ENCODE measurements around the gene PRRX2. TPM values are rescaled to one million over a fixed set of nuclear protein-coding genes. Genes with fewer than 3 reads are reported as not detected.

The PRRX2 gene
- total and polyA plus RNA-seq, 2 donors (not counting 1 experiment from before 2014, with no cell fraction given): not detected

DNA sequence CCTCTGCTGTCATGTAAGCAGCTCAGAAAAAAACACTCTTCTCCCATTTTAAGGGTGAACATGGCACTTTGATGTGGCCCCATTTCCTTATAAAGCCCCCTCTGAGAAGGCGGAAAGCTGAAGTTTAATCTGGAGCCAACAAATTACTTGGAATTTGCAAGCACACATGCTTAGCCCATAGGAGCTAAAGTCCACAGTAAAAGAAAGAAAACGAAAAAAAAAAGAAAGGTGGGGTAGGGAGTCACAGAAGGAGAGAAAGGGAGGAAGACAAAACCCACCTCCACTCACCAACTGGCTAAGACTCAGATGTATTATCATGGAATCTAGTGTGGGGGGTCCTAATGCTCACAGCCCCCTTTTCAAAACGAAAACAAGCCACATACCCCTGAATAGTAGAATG is 30.4 kb downstream of the PRRX2 start:
- H3K27me3 ChIP-seq (replicated peaks in 1 of 4; ENCODE audit: control extremely low read depth in 1 of 4, control insufficient read depth in 3 of 4, insufficient read depth in 4 of 4, low read length in 3 of 4): peaks cover 0 to 40% (median 9%) of the 10 kb centered on the region in 4 experiments
- H3K9ac ChIP-seq (ENCODE audit: low read length): no peak overlapping the region
- H3K4me1 Mint-ChIP-seq: peaks cover 2% of the 10 kb centered on the region
- no peaks in the 10 kb centered on the region for H3K9me3 ChIP-seq (ENCODE audit: control extremely low read depth in 1 of 3, control insufficient read depth in 2 of 3, insufficient read depth in 1 of 3, low read length in 2 of 3)
- ChIA-PET CTCF (interaction anchor here (0.9 kb wide), 1 partner anchor 41 kb away, joined by 3 read pairs; no protein-coding TSS in a partner anchor), POLR2A (no interaction called here)
- no peak overlapping the region for H3K4me3 ChIP-seq (ENCODE audit: control extremely low read depth in 1 of 5, extremely low read depth in 1 of 5, insufficient read depth in 1 of 5, low read depth in 2 of 5, low read length in 4 of 5)
- H2AFZ ChIP-seq (ENCODE audit: insufficient read depth, low read depth, low read length, poor library complexity, severe bottlenecking): no peak overlapping the region
- peaks cover 32% of the 10 kb centered on the region for H3K27me3 Mint-ChIP-seq
- no peaks in the 10 kb centered on the region for H3K36me3 ChIP-seq (replicated peaks in 1 of 2; ENCODE audit: control extremely low read depth in 1 of 2, control insufficient read depth in 1 of 2, extremely low read depth in 1 of 2, insufficient read depth in 2 of 2, low read length in 1 of 2)
- H3K4me2 ChIP-seq (replicated peaks; ENCODE audit: low read depth, low read length, poor library complexity, severe bottlenecking): no peak overlapping the region
- intact Hi-C loops (cut with micrococcal nuclease): no loop called here
- no peak overlapping the region for H3K4me3 Mint-ChIP-seq
- no peaks in the 10 kb centered on the region for H4K20me1 ChIP-seq (ENCODE audit: control insufficient read depth, insufficient read depth, low read length, poor library complexity, severe bottlenecking)
- no peak overlapping the region for H3K27ac Mint-ChIP-seq
- no peak for DNase-seq
- peaks cover 3% of the 10 kb centered on the region for H3K9me3 Mint-ChIP-seq (ENCODE audit: insufficient read depth)
- H3K79me2 ChIP-seq (ENCODE audit: control insufficient read depth, insufficient read depth, low read length): no peaks in the 10 kb centered on the region
- TF ChIP-seq EZH2 (IDR thresholded peaks at IDR 0.05; ENCODE audit: borderline replicate concordance, insufficient read depth, low read depth, low read length, poor library complexity, severe bottlenecking): no peak
- TF ChIP-seq, protein P1, sequence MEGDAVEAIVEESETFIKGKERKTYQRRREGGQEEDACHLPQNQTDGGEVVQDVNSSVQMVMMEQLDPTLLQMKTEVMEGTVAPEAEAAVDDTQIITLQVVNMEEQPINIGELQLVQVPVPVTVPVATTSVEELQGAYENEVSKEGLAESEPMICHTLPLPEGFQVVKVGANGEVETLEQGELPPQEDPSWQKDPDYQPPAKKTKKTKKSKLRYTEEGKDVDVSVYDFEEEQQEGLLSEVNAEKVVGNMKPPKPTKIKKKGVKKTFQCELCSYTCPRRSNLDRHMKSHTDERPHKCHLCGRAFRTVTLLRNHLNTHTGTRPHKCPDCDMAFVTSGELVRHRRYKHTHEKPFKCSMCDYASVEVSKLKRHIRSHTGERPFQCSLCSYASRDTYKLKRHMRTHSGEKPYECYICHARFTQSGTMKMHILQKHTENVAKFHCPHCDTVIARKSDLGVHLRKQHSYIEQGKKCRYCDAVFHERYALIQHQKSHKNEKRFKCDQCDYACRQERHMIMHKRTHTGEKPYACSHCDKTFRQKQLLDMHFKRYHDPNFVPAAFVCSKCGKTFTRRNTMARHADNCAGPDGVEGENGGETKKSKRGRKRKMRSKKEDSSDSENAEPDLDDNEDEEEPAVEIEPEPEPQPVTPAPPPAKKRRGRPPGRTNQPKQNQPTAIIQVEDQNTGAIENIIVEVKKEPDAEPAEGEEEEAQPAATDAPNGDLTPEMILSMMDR (IDR thresholded peaks at IDR 0.05): no peak
- WGBS (ENCODE audit: insufficient coverage): 83% methylated on average over 2 of the region's 3 CpGs
- no peak for ATAC-seq (ENCODE audit: low read depth)
- H3K4me1 ChIP-seq (ENCODE audit: control insufficient read depth in 2 of 2, insufficient read depth in 2 of 2, low read length in 2 of 2): no peaks in the 10 kb centered on the region
- H3K27ac ChIP-seq (ENCODE audit: low read length in 2 of 2): no peak overlapping the region

DNA sequence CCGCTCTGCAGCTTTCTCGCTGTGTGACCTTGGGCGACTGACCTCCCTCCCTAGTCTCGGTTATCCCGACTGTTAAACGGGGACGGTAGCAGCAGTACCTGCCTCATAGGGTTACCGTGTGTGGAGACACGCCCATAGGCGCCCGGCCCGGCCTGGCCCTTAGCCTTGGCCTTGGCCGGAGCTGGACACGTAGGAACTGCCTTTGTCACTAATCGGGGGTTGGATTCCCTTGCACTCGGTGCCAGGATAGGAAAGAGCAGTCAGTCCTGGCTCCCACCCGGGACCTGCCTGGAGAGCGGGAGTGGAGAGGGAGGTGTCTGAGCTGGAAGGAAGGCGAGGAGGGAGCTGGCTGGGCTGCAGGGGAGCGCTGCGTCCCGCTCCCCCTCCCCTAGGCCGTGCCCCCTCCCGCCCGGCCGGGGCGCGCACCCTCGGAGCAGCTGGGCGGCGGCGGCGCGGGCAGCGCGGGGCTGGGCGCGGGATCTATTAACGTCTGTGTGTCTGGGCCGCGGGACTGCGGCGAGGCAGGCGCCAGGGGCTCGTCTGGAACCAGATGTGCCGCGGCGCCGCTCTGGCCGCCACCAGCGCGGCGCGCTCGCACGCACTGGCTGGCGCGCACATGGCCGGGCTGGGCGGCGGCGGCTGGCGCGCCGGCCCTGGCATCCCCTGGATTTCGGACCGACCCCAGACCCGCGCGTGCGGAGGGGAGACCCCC is 31.7 kb downstream of the PRRX2 start:
- Histone ChIP-seq H3K79me2 (ENCODE audit: control insufficient read depth, insufficient read depth, low read length) (no peaks in the 10 kb centered on the region), H3K27me3 (replicated peaks in 1 of 4; ENCODE audit: control extremely low read depth in 1 of 4, control insufficient read depth in 3 of 4, insufficient read depth in 4 of 4, low read length in 3 of 4) (peaks cover 0 to 40% (median 9%) of the 10 kb centered on the region in 4 experiments), H3K9me3 (ENCODE audit: control extremely low read depth in 1 of 3, control insufficient read depth in 2 of 3, insufficient read depth in 1 of 3, low read length in 2 of 3) (no peaks in the 10 kb centered on the region), H4K20me1 (ENCODE audit: control insufficient read depth, insufficient read depth, low read length, poor library complexity, severe bottlenecking) (no peaks in the 10 kb centered on the region), H3K4me2 (replicated peaks; ENCODE audit: low read depth, low read length, poor library complexity, severe bottlenecking) (no peak overlapping the region), H3K4me3 (ENCODE audit: control extremely low read depth in 1 of 5, extremely low read depth in 1 of 5, insufficient read depth in 1 of 5, low read depth in 2 of 5, low read length in 4 of 5) (no peak overlapping the region), H3K4me1 (ENCODE audit: control insufficient read depth in 2 of 2, insufficient read depth in 2 of 2, low read length in 2 of 2) (no peaks in the 10 kb centered on the region), H3K36me3 (replicated peaks in 1 of 2; ENCODE audit: control extremely low read depth in 1 of 2, control insufficient read depth in 1 of 2, extremely low read depth in 1 of 2, insufficient read depth in 2 of 2, low read length in 1 of 2) (no peaks in the 10 kb centered on the region), H3K9ac (ENCODE audit: low read length) (no peak overlapping the region), H3K27ac (ENCODE audit: low read length in 2 of 2) (no peak overlapping the region), H2AFZ (ENCODE audit: insufficient read depth, low read depth, low read length, poor library complexity, severe bottlenecking) (no peak overlapping the region)
- H3K27me3 Mint-ChIP-seq: peaks cover 34% of the 10 kb centered on the region
- ATAC-seq (ENCODE audit: low read depth) (no peak), DNase-seq (no peak)
- ChIA-PET POLR2A (no interaction called here), CTCF (no interaction called here)
- 7% methylated on average over 71 of the region's 71 CpGs for WGBS (ENCODE audit: insufficient coverage)
- TF ChIP-seq, protein P1 (IDR thresholded peaks at IDR 0.05): no peak
- no peak for TF ChIP-seq EZH2 (IDR thresholded peaks at IDR 0.05; ENCODE audit: borderline replicate concordance, insufficient read depth, low read depth, low read length, poor library complexity, severe bottlenecking)
- H3K27ac Mint-ChIP-seq: no peak overlapping the region
- H3K4me3 Mint-ChIP-seq: no peak overlapping the region
- peaks cover 3% of the 10 kb centered on the region for H3K9me3 Mint-ChIP-seq (ENCODE audit: insufficient read depth)
- H3K4me1 Mint-ChIP-seq: peaks cover 2% of the 10 kb centered on the region
- intact Hi-C loops (cut with micrococcal nuclease): no loop called here
